GM12891 (cell line): ENCODE data around the gene PFN3.
"Not testable (repeated sequence)": the region's sequence is repeated elsewhere in the genome, so short reads cannot be mapped to it uniquely, and the experiment has no call there.

Experiments used
- POLR2A ChIP-seq: IDR thresholded peaks from 2 replicates; pipeline ENCODE4 v1.6.1; 2011; ENCODE audit warnings: low read depth, low read length, control low read depth
- POLR2AphosphoS5 ChIP-seq: IDR thresholded peaks from 2 replicates; pipeline ENCODE4 v1.6.1; 2011; ENCODE audit warnings: low read depth, low read length, control low read depth
- SPI1 ChIP-seq: IDR thresholded peaks from 2 replicates; pipeline ENCODE4 v1.6.1; 2011; ENCODE audit warnings: low read depth, low read length, control low read depth
- TAF1 ChIP-seq: IDR thresholded peaks from 2 replicates; pipeline ENCODE4 v1.6.1; 2011; ENCODE audit warnings: low read depth, low read length, control low read depth

DNA sequence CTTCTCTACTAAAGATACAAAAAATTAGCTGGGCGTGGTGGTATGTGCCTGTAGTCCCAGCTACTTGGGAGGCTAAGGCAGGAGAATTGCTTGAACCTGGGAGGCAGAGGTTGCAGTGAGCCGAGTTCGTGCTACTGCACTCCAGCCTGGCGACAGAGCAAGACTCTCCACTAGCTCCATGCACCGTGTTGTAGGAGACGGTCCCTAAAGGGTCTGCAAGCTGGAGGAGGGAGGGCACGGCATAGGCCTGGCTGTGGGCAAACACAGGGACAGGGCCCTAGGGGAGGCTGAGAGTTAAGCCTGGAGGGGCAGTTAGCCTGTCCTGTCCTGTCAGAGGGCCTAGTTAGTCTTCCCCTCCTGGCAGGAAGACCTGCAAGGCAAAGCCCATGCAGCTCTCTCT, 39.7 kb downstream of the PFN3 start:
- TF ChIP-seq POLR2A, TAF1, SPI1, POLR2AphosphoS5: not testable (repeated sequence)
